Hippocampal formation (tissue), 2 donors: Measurements from ENCODE around the gene DDX41.

Experiments
- DNase-seq, 2 donors: peaks; one replicate each; lab custom pipeline; 2025; lab: John Stamatoyannopoulos, UW

Gene DDX41

GRCh38 chr5:177483994-177484901 lies 32.5 kb downstream of the DDX41 start:
- DNase-seq, result no peak

- DNase-seq, result no peak
These were observed 33.7 kb downstream of the DDX41 start for GRCh38 chr5:177483042-177483441.

- no peak for DNase-seq
These were observed 34.4 kb downstream of the DDX41 start for GRCh38 chr5:177482359-177482795.

GRCh38 chr5:177479774-177480173 lies 37.0 kb downstream of the DDX41 start:
- no peak for DNase-seq

GRCh38 chr5:177478711-177479646 lies 37.8 kb downstream of the DDX41 start:
- DNase-seq, result no peak

GRCh38 chr5:177477701-177478477 lies 38.9 kb downstream of the DDX41 start:
- DNase-seq, result no peak

GRCh38 chr5:177476531-177477233 lies 40.1 kb downstream of the DDX41 start:
- DNase-seq, result no peak

GRCh38 chr5:177475563-177476427 lies 41.0 kb downstream of the DDX41 start:
- DNase-seq, result no peak

- DNase-seq, result no peak
These were observed 41.8 kb downstream of the DDX41 start for GRCh38 chr5:177474846-177475562.

- DNase-seq, result no peak
These were observed 42.7 kb downstream of the DDX41 start for GRCh38 chr5:177474002-177474476.

GRCh38 chr5:177473443-177474001 lies 43.2 kb downstream of the DDX41 start, which contains the start of gene DBN1:
Gene DBN1 (minus strand): TSS chr5:177473634. CDS start chr5:177473521, 113 bp downstream.
- no peak for DNase-seq

GRCh38 chr5:177472460-177473442 lies 44.0 kb downstream of the DDX41 start:
- DNase-seq, result no peak

GRCh38 chr5:177471610-177472356 lies 45.0 kb downstream of the DDX41 start:
- no peak for DNase-seq

- DNase-seq, result no peak
These were observed 45.8 kb downstream of the DDX41 start for GRCh38 chr5:177470759-177471536.

GRCh38 chr5:177469750-177470525 lies 46.8 kb downstream of the DDX41 start:
- DNase-seq, result no peak
